ENCODE data around the gene DRP2.

DNA sequence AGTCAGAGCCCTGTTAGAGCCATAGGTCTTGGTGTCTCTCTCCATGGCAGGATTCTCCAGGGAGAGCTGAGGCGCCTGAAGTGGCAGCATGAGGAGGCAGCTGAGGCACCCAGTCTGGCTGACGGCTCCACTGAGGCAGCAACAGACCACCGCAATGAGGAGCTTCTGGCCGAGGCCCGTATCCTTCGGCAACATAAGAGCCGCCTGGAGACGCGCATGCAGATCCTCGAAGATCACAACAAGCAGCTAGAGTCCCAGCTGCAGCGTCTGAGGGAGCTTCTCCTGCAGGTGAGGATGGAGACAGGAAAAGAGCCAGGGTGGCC, 38.6 kb downstream of the DRP2 start:
- TF ChIP-seq, protein P1, sequence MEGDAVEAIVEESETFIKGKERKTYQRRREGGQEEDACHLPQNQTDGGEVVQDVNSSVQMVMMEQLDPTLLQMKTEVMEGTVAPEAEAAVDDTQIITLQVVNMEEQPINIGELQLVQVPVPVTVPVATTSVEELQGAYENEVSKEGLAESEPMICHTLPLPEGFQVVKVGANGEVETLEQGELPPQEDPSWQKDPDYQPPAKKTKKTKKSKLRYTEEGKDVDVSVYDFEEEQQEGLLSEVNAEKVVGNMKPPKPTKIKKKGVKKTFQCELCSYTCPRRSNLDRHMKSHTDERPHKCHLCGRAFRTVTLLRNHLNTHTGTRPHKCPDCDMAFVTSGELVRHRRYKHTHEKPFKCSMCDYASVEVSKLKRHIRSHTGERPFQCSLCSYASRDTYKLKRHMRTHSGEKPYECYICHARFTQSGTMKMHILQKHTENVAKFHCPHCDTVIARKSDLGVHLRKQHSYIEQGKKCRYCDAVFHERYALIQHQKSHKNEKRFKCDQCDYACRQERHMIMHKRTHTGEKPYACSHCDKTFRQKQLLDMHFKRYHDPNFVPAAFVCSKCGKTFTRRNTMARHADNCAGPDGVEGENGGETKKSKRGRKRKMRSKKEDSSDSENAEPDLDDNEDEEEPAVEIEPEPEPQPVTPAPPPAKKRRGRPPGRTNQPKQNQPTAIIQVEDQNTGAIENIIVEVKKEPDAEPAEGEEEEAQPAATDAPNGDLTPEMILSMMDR (conservative IDR thresholded peaks at IDR 0.05 in 1 of 2, IDR thresholded peaks at IDR 0.05 in 1 of 2; ENCODE audit: low read depth in 1 of 2, low read length in 2 of 2): no peak
- no peak for TF ChIP-seq EZH2 (IDR thresholded peaks at IDR 0.05; ENCODE audit: low read length, missing control alignments)
